Lung (tissue), 12 donors: Measurements from ENCODE around the gene PMM2. TPM values are rescaled to one million over a fixed set of nuclear protein-coding genes. Genes with fewer than 3 reads are reported as not detected.

Source experiments
- ATAC-seq: fragments of 200-7000 bp; cut with Tn5 transposase; one replicate; pipeline ENCODE4 v1.9.1; 2020; ENCODE audit warnings: moderate number of reproducible peaks; ENCODE audit not compliant: insufficient read depth, low FRiP score
- DNase-seq, 3 donors: peaks; one replicate each; pipeline ENCODE4 v3.0.0-alpha.2; 2013 to 2017
- H3K27ac ChIP-seq, 2 donors: one replicate each; pipeline ENCODE4 v1.5.1; 2013; ENCODE audit warnings: mild to moderate bottlenecking in 2 of 2, moderate library complexity in 2 of 2, control low read depth in 1 of 2, inconsistent platforms in 1 of 2, low read depth in 1 of 2, low read length in 1 of 2
- H3K27me3 ChIP-seq, 3 donors: one replicate each; pipeline ENCODE4 v1.5.1; 2013; ENCODE audit warnings: low read length in 2 of 3; ENCODE audit not compliant: control insufficient read depth in 3 of 3, insufficient read depth in 3 of 3
- H3K36me3 ChIP-seq, 4 donors: one replicate each; pipeline ENCODE4 v1.5.1; 2013; ENCODE audit warnings: low read length in 4 of 4, mild to moderate bottlenecking in 1 of 4, moderate library complexity in 1 of 4; ENCODE audit not compliant: control insufficient read depth in 4 of 4, insufficient read depth in 4 of 4
- H3K4me1 ChIP-seq, 5 donors: one replicate each; pipeline ENCODE4 v1.5.1; 2013; ENCODE audit warnings: low read length in 5 of 5, mild to moderate bottlenecking in 2 of 5, moderate library complexity in 1 of 5; ENCODE audit not compliant: control insufficient read depth in 5 of 5, insufficient read depth in 5 of 5
- H3K4me3 ChIP-seq: one replicate; pipeline ENCODE4 v1.5.1; 2013; ENCODE audit warnings: mild to moderate bottlenecking, control low read depth, moderate library complexity
- H3K9ac ChIP-seq, 2 donors: one replicate each; pipeline ENCODE4 v1.5.1; 2013; ENCODE audit warnings: low read length in 2 of 2, control low read depth in 1 of 2; ENCODE audit not compliant: insufficient read depth in 1 of 2
- H3K9me3 ChIP-seq, 4 donors: one replicate each; pipeline ENCODE4 v1.5.1; 2013; ENCODE audit warnings: low read length in 3 of 4, mild to moderate bottlenecking in 1 of 4, moderate library complexity in 1 of 4; ENCODE audit not compliant: control insufficient read depth in 4 of 4, insufficient read depth in 3 of 4
- WGBS, 2 donors: extraction: QIAGEN DNeasy Blood & Tissue Kit; methylation state at CpG; one replicate each; pipeline ENCODE4 v1.1.7; 2013; 5-methylcytosine and 5-hydroxymethylcytosine counted together
- polyA plus RNA-seq, 2 donors: library from polyadenylated mRNA; stranded (reverse); fragments of 200-250 nt; gene quantifications; one replicate each; pipeline ENCODE4 v1.2.1, GENCODE V29; 2013
- total RNA-seq, 2 donors: library from RNA; depleted of rRNA in 1 of 2; stranded (reverse); fragments of >200 nt in 1 of 2; gene quantifications; one replicate each; pipeline ENCODE4 v1.2.1, GENCODE V29; 2014 to 2021
- TF ChIP-seq, protein P1 (sequence below): IDR thresholded peaks from 2 replicates; pipeline ENCODE4 v1.5.1; 2012; ENCODE audit warnings: mild to moderate bottlenecking; ENCODE audit errors: control extremely low read depth, extremely low read depth
- donor health status: control.
- donor health status: control.
- donor health status: Bipolar disorder and iron deficiency.
- donor health status: healthy.
- donor health status: DM: yes; HTN: yes; CAD: no.

The PMM2 gene
- total and polyA plus RNA-seq, 4 donors: 27.1 to 40.0 (median 32.0) TPM

DNA sequence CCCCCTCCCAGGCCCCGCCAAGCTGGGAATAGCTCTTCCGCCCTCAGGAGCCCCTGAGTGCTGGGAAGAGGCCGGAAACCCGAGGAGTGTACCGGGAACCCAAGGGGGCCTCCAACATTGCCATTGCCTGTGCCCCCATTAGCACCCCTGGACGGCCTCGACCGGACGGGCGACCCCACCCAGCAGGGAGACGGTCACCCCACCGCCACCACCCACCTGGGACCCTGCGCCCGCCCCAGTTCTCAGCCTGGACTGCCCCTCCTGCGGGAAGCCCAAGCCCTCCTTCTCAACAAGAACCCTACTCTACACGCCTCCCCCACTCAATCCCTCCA lies 69.2 kb downstream of the PMM2 start:
- H3K4me3 ChIP-seq: peak overlapping the region; percentile 66
- peaks cover 0 to 37% (median 18%) of the 10 kb centered on the region in 5 donors for H3K4me1 ChIP-seq
- DNase-seq (no peak), ATAC-seq (no peak)
- no peaks in the 10 kb centered on the region for H3K27me3 ChIP-seq
- no peaks in the 10 kb centered on the region for H3K9me3 ChIP-seq
- H3K9ac ChIP-seq: peak overlapping the region in 1 of 2 donors; percentile 75
- WGBS, 2 donors: 24 to 39% methylated on average over 16 of the region's 16 CpGs
- H3K36me3 ChIP-seq: peaks cover 0 to 6% (median 0%) of the 10 kb centered on the region in 4 donors
- peak overlapping the region; percentile 67 to 87 for H3K27ac ChIP-seq
- TF ChIP-seq, protein P1, sequence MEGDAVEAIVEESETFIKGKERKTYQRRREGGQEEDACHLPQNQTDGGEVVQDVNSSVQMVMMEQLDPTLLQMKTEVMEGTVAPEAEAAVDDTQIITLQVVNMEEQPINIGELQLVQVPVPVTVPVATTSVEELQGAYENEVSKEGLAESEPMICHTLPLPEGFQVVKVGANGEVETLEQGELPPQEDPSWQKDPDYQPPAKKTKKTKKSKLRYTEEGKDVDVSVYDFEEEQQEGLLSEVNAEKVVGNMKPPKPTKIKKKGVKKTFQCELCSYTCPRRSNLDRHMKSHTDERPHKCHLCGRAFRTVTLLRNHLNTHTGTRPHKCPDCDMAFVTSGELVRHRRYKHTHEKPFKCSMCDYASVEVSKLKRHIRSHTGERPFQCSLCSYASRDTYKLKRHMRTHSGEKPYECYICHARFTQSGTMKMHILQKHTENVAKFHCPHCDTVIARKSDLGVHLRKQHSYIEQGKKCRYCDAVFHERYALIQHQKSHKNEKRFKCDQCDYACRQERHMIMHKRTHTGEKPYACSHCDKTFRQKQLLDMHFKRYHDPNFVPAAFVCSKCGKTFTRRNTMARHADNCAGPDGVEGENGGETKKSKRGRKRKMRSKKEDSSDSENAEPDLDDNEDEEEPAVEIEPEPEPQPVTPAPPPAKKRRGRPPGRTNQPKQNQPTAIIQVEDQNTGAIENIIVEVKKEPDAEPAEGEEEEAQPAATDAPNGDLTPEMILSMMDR: no peak

DNA sequence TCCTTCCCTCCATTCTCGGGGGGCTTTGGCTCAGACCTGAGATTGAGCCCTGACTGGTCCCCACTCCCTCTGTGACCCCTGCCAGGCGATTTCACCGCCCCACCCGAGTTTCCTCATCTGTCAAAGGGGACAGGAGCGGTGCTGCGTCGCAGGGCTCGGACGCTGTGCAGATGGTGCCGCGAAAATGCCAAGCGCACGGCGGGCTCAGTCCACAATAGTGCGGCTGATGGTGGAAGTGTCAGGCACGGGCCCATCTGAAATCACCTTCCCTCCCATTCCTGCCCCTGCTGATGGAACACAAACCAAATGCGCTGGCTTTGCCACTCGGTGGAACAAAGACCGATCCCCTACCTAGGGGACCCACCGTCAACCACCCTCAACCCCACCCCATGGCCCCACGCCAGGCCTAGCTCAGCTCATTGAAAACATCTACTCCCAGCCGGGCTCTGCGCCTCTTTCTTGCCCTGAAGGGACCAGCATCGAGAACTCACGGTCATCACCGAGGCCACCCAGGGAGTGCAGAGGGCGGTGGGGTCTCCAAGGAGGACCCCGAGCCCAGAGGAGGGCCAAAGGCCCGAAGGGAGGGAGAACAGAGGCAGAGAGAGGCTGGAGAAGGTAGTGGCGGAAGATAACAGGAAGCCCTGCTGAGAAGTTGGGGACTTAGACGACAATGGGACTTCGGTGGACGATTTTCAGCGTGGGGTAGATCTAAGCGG lies 69.7 kb downstream of the PMM2 start:
- Histone ChIP-seq H3K36me3 (peaks cover 0 to 4% (median 0%) of the 10 kb centered on the region in 4 donors), H3K9me3 (no peaks in the 10 kb centered on the region), H3K27me3 (no peaks in the 10 kb centered on the region), H3K4me3 (peak overlapping the region; percentile 66), H3K4me1 (peaks cover 0 to 37% (median 18%) of the 10 kb centered on the region in 5 donors), H3K9ac (peak overlapping the region; percentile 40 to 75), H3K27ac (peak overlapping the region; percentile 67 to 87)
- TF ChIP-seq, protein P1: no peak
- ATAC-seq (no peak), DNase-seq (peak; percentile 53 to 66 (median 59))
- 4 to 5% methylated on average over 35 of the region's 35 CpGs for WGBS, 2 donors

DNA sequence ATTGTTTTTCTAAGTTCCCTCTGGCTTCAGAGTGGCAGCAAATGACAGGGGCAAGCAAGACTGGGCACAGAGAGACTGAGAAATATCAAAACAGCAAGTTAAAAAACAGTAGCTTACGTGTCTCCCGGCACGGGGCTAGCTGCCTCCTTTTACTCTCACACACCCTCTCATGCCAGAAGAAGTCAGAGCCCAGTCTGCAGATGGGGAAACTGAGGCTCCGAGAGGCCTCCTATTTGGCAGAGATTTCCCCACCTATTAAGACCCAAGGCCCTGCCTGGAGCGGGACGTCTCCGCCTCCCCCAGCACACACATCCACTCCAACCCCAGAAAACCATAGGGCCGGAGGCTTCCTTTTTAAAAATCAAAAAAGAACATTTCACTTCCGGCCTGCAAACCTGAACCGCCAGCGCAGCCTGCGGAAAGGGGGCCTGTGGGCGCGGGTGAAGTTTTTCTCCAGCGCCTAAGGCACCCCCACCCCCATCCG lies 70.3 kb downstream of the PMM2 start:
- H3K27ac ChIP-seq: peak overlapping the region; percentile 60 to 87
- H3K36me3 ChIP-seq: peaks cover 0 to 4% (median 0%) of the 10 kb centered on the region in 4 donors
- H3K9ac ChIP-seq: peak overlapping the region; percentile 40 to 75
- ATAC-seq (no peak), DNase-seq (no peak)
- no peaks in the 10 kb centered on the region for H3K9me3 ChIP-seq
- peaks cover 0 to 37% (median 18%) of the 10 kb centered on the region in 5 donors for H3K4me1 ChIP-seq
- no peaks in the 10 kb centered on the region for H3K27me3 ChIP-seq
- 0% methylated on average over 16 of the region's 16 CpGs for WGBS, 2 donors
- TF ChIP-seq, protein P1: no peak
- H3K4me3 ChIP-seq: peak overlapping the region; percentile 66
